CD1c-positive myeloid dendritic cell (primary cell): ENCODE measurements around the gene ZNF664.

Experiments used
- DNase-seq: peaks from one replicate; pipeline ENCODE4 v3.0.0-alpha.2; 2016; ENCODE audit errors: extremely low spot score

Gene ZNF664

GRCh38 chr12:124034297-124034696 lies 61.3 kb downstream of the ZNF664 start:
- no peak for DNase-seq

GRCh38 chr12:124035163-124035562 lies 62.1 kb downstream of the ZNF664 start:
- DNase-seq, result no peak

GRCh38 chr12:124036171-124036598 lies 63.2 kb downstream of the ZNF664 start:
- no peak for DNase-seq

- peak; percentile 70 for DNase-seq
Measured at GRCh38 chr12:124036657-124037109, 63.7 kb downstream of the ZNF664 start.

GRCh38 chr12:124037331-124037730 lies 64.3 kb downstream of the ZNF664 start:
- no peak for DNase-seq

GRCh38 chr12:124039276-124039675 lies 66.3 kb downstream of the ZNF664 start:
- no peak for DNase-seq

- DNase-seq, result peak; percentile 8
Measured at GRCh38 chr12:124040291-124040690, 67.3 kb downstream of the ZNF664 start.

GRCh38 chr12:124040737-124041136 lies 67.7 kb downstream of the ZNF664 start:
- no peak for DNase-seq

GRCh38 chr12:124041907-124042306 lies 68.9 kb downstream of the ZNF664 start:
- DNase-seq, result no peak

- DNase-seq, result no peak
Measured at GRCh38 chr12:124044021-124044420, 71.0 kb downstream of the ZNF664 start.

- peak; percentile 15 for DNase-seq
Measured at GRCh38 chr12:124044809-124045321, 71.8 kb downstream of the ZNF664 start.

- DNase-seq, result no peak
Measured at GRCh38 chr12:124045671-124046455, 72.8 kb downstream of the ZNF664 start.

GRCh38 chr12:124046456-124046740 lies 73.4 kb downstream of the ZNF664 start:
- DNase-seq, result no peak

GRCh38 chr12:124047045-124047566 lies 74.1 kb downstream of the ZNF664 start:
- DNase-seq, result no peak

GRCh38 chr12:124049451-124050094 lies 76.6 kb downstream of the ZNF664 start:
- no peak for DNase-seq

- peak; percentile 9 for DNase-seq
Measured at GRCh38 chr12:124053851-124054250, 80.8 kb downstream of the ZNF664 start.

GRCh38 chr12:124055066-124055465 lies 82.1 kb downstream of the ZNF664 start:
- DNase-seq, result no peak

- DNase-seq, result no peak
Measured at GRCh38 chr12:124057691-124058090, 84.7 kb downstream of the ZNF664 start.

- DNase-seq, result no peak
Measured at GRCh38 chr12:124059752-124060151, 86.7 kb downstream of the ZNF664 start.
